ENCODE measurements around the gene IGSF3.
"Not testable (repeated sequence)": the region's sequence is repeated elsewhere in the genome, so short reads cannot be mapped to it uniquely, and the experiment has no call there.

The IGSF3 gene

GRCh38 chr1:116657836-116658235 lies 9.7 kb downstream of the IGSF3 start:
- DNase-seq, result not testable (repeated sequence)

- DNase-seq, result no peak
Observed at GRCh38 chr1:116654351-116654750, 13.2 kb downstream of the IGSF3 start.

DNA sequence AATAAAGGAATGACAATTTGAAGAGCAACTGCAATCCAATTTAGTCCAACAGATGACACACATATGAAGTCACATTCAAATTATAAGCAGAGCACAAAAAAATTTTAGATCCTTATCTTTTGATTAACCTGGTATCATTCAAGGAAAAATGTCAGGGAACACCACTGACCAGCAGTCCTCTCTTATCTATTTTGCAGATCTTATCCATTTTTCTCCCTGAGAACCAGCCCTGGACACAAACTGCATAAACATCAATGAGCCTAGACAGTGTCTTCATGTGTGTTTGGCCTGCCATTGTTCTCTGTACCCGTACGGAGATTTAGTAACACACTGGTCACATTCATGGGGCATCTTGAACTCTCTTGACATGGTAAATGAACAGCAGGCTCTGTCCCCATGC lies 14.9 kb downstream of the IGSF3 start:
- not testable (repeated sequence) for DNase-seq

DNA sequence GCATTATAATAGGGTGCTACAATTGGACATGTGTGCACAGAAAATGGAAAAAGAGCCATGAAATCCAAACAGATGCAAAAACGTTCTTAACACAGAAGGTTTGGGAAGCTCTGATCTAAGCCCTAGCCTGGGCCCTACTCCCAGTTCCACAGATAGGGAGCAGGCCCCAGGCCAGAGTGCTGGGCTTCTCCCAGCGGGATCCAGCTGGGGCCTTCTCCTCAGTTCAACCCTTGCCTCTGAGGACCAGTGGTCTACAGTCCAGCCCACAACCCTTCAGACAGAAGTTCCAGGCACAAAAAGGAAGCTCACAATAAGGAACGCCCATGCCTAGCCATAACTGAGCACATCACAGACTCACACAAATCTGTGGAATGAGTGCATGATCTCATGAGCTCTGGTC lies 16.8 kb downstream of the IGSF3 start:
- not testable (repeated sequence) for DNase-seq

DNA sequence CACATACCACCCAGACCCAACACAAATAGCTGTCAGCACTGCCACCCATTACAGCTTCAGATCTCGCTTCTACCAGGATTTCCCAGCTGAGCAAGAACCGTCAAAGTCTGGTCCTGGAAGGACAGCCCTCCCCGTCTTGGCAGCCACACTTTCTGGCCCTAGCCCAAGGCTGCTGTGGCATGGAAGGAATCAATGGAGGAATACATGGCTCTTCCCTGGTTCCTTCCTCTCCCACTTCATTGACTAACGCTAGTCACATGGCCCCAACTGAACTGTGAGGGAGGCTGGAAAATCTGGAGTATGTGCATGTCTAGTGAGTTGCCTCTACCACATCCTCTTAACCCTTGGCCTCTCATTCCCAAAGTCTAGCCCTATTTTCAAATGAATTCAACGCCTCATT lies 18.5 kb downstream of the IGSF3 start:
- not testable (repeated sequence) for DNase-seq

DNA sequence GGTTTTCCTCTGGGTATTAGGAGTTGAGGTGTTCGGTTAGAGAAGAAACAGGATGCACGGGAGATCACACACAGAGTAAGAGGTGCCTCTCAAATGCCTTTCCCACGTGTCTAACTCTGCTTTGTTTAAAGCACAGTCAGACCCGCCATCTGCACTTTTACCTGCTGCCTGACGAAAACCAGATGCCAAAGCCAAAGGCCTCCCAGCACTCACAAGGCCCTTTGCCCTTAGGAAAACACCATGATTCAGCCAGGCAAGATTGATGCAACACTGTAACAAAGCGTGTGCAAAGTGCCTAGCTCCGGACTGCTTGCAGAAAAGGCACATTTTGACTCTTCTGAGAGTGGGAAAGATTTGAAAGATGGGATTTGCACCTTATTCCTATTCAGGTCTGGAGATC lies 19.2 kb downstream of the IGSF3 start:
- DNase-seq, result not testable (repeated sequence)

DNA sequence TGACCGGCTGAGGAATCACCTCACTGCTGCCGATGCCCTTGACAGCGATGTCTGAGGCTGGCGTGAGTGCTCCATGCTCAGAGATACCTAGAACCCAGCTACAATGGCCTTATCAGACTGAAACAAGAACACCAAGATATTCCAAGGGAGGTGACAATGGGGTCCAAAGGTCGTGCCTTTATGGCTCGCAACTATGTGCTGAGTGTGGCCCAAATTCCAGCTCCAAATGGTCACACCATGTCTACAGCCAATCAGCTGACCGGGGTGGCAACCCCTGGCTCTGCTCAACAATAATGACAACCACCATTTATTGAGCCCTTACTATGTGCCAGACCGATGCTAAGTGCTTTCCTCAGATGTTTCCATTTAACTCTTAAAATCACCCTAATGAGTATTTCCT lies 20.3 kb downstream of the IGSF3 start:
- DNase-seq, result not testable (repeated sequence)

- DNase-seq, result not testable (repeated sequence)
Observed at GRCh38 chr1:116646673-116647170, 20.8 kb downstream of the IGSF3 start.

DNA sequence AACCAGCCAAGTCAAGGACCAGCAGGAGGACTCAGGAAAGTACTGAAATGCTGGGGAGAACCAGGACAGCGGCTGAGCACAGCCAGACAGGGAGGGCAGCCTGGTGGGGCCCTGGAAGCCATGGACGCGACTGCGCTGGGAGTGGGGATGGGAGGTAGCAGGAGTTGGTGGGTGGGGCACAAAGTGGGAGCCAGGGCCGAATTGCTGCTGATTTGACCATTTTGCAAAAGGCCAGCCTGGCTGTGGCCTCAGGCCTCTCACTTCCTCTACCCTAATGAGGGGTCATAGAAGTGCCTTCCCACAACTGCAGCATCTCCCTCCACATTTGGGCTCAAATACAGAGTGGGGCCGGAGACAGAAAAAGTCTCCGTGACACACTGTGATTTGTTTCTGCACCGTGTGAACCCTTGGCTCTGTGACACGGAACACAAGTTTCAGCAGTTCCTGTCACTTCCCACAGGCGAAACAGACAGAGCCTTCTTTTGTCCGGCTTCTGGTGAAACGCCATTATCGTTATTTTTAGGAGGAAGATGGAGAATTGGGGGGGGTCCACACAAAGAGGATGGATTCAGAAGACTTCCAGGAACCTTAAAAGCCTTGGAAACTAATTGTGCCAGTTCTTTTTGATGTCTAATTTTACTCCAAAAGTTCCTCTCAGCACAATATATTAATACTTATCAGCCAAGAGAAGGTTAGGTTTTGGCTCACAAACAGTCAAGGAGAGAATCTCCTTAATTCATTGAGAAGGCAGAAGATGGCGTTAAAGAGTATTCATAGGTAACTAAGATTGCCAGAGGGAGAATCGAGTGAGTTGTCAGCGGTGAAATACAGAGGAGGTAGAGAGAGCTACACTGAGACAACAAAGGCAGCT lies 21.5 kb downstream of the IGSF3 start:
- DNase-seq, result not testable (repeated sequence)

DNA sequence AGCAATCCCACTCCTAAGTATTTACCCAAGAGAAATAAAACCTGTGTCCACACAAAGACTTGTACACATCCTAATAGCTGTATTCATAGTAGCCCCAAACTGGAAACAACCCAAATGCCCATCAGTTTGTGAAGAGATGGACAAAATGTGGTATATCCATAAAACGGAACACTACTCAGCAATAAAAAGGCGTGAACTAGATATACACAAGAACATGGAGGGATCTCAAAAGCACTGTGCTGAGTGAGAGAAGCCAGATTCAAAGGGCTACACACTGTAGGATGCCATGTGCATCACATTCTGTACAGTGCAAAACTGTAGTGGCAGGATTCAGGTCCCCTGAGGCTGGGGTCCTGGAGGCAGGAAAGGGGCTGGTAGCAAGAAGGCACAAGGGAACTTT lies 22.5 kb downstream of the IGSF3 start:
- not testable (repeated sequence) for DNase-seq

DNA sequence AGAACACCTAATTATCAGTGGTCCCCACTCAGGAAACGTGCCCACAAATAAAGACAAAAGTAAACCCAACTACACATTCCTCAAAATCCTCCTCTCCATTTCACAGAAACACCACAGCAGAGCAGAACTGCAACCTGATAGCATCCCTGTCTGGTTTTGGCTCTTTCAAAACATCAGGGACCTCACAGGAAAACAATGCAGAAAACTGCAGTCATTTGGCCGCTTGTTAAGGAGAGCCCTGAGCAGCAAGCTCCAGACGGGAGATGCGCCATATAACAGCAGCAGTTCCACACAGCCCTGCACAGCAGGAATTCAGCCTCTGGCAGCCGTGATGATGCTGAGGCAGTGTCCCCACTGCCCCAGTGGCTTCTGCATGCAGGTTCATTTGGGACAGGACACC lies 23.4 kb downstream of the IGSF3 start:
- DNase-seq, result not testable (repeated sequence)

DNA sequence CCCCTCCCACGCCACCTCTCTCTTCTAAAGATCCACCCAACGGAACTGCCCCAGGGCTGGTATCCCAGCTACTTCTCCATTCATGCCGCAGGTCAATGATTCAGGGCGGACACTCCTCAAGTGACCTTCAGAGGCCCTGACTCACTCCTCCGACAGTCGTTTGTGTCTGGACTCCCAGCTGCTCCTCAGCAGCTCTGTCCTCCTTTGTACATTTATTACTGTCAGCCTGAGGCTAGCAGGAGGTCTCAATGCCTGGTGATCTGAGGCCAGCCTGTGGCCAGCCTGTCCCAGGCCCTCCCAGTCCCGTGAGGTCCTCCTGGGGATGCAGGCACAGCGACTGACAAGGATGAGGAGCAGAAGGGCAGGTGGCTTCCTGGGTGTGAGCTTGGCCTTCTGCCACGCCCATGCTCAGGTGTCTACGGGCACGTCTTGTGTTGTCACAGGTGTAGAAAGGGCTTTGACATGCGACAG lies 24.2 kb downstream of the IGSF3 start:
- not testable (repeated sequence) for DNase-seq

DNA sequence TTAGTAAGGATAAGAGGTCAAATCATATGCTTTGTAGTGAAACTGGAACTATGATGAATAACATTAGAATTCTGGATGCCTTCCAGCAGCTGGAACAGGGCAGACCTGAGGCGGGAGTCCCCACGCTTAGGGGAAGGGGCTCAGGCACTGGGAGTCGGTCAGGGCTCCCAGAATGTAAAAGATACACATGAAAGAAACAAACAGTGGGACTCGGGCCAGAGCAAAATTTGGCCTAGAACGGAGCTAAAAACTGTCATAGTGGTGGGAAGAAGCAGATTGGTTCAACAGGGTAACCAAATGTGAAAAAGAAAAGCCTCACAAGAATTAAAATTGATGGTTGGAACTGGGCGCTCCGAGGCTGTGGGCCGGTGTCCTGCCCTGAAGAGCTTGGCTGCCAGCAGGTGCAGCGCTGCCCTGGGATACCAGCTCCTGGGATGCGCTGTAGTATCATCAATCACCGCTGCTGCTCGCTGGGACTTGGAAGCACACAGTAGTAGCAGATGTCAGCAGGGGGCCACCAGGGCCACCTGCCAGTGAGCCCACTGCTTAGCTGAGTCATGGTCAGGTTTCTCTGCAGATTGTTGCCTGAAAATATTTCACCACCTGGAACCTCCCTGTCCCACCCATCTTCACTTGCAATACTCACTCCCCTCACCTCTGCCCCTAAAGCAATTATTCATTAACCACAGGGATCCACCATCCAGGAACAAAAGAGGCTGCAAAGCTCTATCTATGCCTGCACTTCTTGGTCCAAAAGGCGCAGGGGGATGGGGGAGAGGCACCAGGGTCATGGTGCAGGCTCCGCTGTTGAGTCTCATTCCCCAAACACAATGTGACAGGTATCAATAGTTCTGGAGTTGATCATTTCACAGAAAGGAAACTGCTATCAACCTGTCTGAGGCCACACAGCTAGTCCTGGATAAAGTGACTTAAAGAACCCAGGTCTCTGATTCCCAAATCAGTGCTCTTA lies 24.9 kb downstream of the IGSF3 start:
- not testable (repeated sequence) for DNase-seq

DNA sequence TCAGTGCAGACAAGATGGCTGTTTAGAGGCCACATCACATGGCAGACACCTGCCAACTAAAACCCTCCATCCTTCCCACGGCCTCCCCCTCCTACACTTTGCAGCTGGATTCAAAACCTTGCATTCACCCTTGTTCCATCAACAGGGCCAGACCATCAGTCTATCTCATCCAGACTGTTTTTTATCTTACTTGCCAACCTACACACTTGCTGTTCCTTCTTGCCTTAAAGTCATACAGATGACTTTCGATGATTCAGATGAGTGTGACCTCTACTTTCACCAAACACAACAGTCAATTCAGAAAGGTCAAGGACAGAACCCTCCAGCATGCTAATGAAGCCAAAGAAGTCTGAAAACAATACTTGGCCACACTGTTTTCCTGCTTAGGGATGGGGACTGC lies 29.9 kb downstream of the IGSF3 start:
- DNase-seq, result not testable (repeated sequence)

GRCh38 chr1:116636584-116636983 lies 30.9 kb downstream of the IGSF3 start:
- not testable (repeated sequence) for DNase-seq

DNA sequence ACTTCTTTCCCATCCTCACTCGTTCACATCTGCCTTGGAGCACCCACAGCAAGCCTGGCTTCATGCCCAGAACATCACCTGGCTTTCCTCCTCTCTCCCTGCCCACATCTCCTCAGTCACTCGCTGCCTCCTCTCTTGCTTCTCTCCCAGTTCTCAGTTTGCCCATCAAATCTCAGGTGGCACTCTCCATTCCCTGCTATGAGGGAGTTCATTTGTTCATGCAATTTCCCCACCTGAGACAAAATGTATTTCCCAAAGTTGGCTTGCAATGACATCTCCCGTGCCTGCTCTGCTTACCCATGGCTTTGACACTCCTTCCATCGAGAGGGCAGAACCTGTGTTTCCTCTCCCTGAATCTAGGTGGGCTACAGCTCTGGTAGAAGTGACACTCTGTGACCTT lies 33.1 kb downstream of the IGSF3 start:
- DNase-seq, result not testable (repeated sequence)

DNA sequence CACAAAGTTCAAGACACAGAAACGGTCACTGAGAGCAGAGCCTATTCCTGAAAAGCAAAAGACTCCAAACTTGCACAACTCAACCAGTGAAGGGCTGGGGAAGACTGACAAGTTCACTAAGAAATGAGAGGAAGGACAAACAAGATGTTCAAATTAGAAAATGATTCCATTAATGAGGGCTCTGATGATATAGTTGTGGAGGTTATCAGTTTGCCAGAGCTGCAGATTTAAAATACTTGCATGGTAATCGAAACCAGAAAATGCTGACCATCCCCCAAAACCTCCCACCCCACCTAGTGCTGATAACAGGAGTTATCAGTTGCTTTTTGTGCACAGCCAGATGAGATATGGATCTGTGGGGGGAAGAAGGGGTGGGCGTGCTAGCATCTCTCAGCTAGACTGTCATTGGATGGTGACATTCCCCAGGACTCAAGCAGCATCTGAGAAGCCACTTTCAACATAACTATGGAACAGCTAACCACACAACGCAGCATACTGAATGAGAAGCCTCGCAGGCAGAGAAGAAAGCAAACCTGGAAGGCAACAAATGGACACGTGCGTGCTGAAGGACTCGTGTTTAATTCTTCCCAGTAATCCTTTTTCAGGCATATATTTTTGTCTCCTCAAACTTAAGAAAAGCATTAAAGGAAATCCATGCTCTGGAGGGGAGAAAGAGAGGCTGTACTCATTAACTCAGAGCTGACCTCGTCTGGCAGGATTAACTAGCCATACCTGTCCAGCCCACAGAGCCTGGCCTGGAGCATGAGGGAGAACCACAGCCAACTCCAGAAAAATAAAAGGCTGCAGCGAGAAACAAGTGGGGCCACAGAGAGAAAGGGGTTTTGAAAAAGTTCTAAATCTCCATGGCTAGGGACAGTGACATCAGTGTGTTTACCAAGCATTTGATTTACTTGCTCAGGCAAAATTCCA lies 35.3 kb downstream of the IGSF3 start:
- DNase-seq, result not testable (repeated sequence)

GRCh38 chr1:116631554-116631953 lies 36.0 kb downstream of the IGSF3 start:
- not testable (repeated sequence) for DNase-seq

DNA sequence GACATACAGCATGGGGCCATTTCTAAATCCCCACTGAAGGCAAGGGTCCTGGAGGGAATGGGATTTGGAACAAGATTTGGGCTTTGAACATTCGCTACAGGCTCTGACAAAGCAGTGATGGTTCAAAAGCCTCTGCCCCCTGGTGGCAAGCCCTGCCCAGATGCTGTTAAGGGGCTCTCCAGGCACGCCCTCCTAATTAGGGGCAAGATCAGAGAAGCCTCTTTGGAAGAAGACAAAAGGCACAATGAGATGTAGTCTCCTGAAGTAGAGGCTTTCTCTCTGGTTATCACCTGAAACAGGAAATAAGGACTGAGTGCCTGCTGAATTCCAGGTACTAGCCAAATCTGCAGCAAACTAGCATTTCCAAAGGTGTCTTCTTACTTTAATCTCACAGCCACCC lies 37.5 kb downstream of the IGSF3 start:
- DNase-seq, result not testable (repeated sequence)

DNA sequence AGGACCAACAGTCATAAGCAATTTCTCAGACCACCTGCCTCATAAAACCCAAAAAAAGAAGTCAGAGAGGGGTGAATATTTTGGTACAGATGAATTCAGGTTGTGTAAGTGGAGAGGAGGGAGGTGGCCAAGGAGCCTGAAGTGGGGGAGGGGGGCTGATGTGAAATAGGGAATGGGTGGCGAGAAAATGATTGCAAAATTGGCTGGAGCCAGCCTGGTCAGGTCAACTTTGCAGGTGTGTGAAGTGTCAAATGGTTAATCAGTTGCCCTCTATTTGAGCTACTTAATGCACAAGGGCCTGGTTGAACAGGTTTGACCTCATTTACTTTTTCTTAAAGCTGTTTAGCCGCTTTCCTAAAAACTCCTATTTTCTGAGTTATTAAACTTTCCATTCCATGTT lies 38.1 kb downstream of the IGSF3 start:
- DNase-seq, result not testable (repeated sequence)

- DNase-seq, result no peak
Observed at GRCh38 chr1:116628448-116628847, 39.1 kb downstream of the IGSF3 start.

DNA sequence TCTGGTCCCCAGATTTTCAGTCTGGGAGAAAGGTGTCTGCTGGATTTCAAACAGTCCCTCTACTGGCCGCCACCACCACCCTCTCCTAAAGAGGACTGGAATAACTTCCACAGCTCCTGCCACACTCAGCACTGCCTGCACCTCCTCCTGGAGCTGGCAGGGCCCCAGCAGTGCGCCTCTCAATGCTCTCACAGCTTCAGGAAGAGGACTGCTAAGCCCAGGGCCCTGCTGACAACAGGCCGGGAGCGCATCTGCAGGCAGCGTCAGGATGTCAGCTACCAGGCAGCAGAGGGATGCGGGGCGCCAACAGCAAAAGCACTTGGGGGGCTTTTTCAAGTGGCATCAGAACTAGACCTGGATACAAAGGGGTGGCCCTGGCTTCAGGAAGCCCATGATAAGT lies 40.2 kb downstream of the IGSF3 start:
- DNase-seq, result not testable (repeated sequence)
